HG03354 (cell line): ENCODE measurements around the gene WWC1.
A peak's percentile ranks its signal among the peaks of the same experiment; 100 is the strongest.

ENCODE experiments used
- ATAC-seq: cut with Tn5 transposase; IDR thresholded peaks from one replicate; pipeline ENCODE4 v1.9.1; 2021; ENCODE audit warnings: mild to moderate bottlenecking; ENCODE audit not compliant: unreplicated experiment, poor library complexity, severe bottlenecking

The WWC1 gene

GRCh38 chr5:168291342-168291963 lies at the start of gene WWC1:
TSS of gene WWC1 (plus strand) at chr5:168291645. CDS start at chr5:168292153, 508 bp downstream.
- peak; percentile 82 for ATAC-seq

GRCh38 chr5:168244838-168245559 lies 46.4 kb upstream of the WWC1 start:
- ATAC-seq: no peak

- ATAC-seq: no peak
These were observed 41.5 kb upstream of the WWC1 start for GRCh38 chr5:168249923-168250322.

- no peak for ATAC-seq
These were observed 40.2 kb upstream of the WWC1 start for GRCh38 chr5:168251259-168251658.

GRCh38 chr5:168254013-168254693 lies 37.3 kb upstream of the WWC1 start:
- ATAC-seq: no peak

GRCh38 chr5:168260353-168261226 lies 30.9 kb upstream of the WWC1 start:
- ATAC-seq: no peak

GRCh38 chr5:168261227-168261571 lies 30.2 kb upstream of the WWC1 start:
- ATAC-seq: no peak

GRCh38 chr5:168262042-168262743 lies 29.3 kb upstream of the WWC1 start:
- no peak for ATAC-seq

- no peak for ATAC-seq
These were observed 28.3 kb upstream of the WWC1 start for GRCh38 chr5:168263121-168263520.

- ATAC-seq: no peak
These were observed 25.4 kb upstream of the WWC1 start for GRCh38 chr5:168266016-168266415.

- peak; percentile 95 for ATAC-seq
These were observed 22.2 kb upstream of the WWC1 start for GRCh38 chr5:168268949-168269936.

- ATAC-seq: no peak
These were observed 21.5 kb upstream of the WWC1 start for GRCh38 chr5:168269937-168270330.

- ATAC-seq: no peak
These were observed 21.0 kb upstream of the WWC1 start for GRCh38 chr5:168270476-168270875.

GRCh38 chr5:168273056-168273980 lies 18.1 kb upstream of the WWC1 start:
- no peak for ATAC-seq

GRCh38 chr5:168274406-168274805 lies 17.0 kb upstream of the WWC1 start:
- ATAC-seq: no peak

- ATAC-seq: no peak
These were observed 15.5 kb upstream of the WWC1 start for GRCh38 chr5:168275940-168276339.

GRCh38 chr5:168282120-168282519 lies 9.3 kb upstream of the WWC1 start:
- ATAC-seq: no peak
